Stimulated activated naive CD8-positive, alpha-beta T cell treated with anti-CD3 and anti-CD28 coated beads, Interleukin-15, Interleukin-2, amounts not matched to agents 100 U/mL and 50 U/mL, for 24 hours (primary cell): ENCODE results near the gene DMC1.
"Not testable (repeated sequence)": the region's sequence is repeated elsewhere in the genome, so short reads cannot be mapped to it uniquely, and the experiment has no call there.

Experiments
- ATAC-seq: fragments of 150-1000 bp; cut with Tn5 transposase; one replicate; pipeline ENCODE4 v1.10.0; 2021
- DNase-seq: peaks from one replicate; pipeline ENCODE4 v3.0.0; 2021

DMC1 gene

DNA sequence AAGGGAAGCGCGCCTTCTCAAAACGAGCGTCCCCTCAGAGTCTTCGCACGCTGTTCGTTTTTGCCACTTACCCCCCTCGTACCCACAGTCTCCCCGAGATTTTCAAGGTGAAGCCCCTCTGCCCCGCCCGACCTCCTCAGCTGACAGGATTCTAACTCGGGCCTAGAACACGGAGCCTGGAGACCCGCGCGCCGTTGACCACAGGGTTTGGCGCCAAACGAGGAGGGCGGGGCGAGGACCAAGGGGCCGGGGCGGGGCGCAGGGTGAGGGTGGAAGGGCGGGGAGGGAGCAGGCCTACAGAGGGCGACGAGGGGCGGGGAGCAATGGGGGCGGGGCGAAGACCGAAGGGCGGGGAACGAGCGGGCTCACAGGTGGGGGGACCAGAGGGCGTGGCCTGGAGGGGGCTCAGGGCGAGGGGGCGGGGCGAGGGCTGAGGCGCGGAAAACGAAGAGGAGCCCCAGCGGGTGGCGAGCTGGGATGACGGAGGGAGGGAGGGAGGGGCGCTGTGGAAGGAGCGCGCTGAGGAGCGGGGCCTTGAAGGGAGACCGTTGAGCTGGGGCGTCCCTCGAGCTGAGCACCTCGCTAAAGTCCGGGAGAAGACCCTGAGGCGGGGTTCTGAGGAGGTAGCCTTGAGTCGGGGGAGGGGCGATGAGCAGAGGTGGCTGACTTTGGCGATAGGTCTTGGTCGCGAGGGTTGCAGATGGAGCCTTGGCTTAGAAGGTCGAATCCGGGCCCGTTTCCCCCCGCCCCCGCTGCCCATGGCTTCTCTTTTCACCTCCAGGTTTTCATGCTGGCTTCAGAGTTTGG lies at the start of gene DMC1:
Gene DMC1, minus strand, starts transcription at position 212 of the 807 bp plus-strand sequence. CDS start 1,927 bp downstream, outside the sequence.
- peak; percentile 91 for ATAC-seq
- DNase-seq = peak; percentile 99

DNA sequence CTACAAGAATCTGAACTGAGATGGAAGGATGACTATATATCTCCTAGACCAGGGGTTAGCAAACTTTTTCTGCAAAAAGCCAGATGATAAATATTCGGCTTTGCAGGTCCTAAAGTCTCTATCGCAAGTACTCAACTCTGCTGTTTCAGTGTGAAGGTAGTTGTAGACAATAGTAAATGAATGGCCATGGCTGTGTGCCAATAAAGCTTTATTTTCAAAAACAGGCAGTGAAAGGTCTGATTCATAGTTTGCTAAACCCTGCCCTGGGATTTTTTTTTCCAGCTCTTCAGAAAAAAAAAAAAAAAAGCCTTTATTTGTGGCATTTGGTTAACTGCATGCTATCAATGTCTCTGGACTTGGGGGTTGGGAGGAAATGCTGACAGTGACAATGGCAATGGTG lies 48.7 kb upstream of the DMC1 start:
- no peak for ATAC-seq
- no peak for DNase-seq

- DNase-seq (no peak), ATAC-seq (no peak)
Measured at GRCh38 chr22:38618258-38618657, 48.3 kb upstream of the DMC1 start.

DNA sequence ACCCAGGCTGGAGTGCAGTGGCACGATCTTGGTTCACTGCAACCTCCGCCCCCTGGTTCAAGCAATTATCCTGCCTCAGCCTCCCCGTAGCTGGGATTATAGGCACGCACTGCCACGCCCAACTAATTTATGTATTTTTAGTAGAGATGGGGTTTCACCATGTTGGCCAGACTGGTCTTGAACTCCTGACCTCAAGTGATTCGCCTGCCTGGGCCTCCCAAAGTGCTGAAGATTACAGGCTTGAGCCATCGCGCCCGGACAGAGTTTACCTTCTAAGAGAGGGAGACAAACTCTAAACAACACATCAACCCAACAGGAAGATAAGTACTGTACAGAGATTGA lies 45.1 kb upstream of the DMC1 start:
- not testable (repeated sequence) for ATAC-seq, DNase-seq

DNA sequence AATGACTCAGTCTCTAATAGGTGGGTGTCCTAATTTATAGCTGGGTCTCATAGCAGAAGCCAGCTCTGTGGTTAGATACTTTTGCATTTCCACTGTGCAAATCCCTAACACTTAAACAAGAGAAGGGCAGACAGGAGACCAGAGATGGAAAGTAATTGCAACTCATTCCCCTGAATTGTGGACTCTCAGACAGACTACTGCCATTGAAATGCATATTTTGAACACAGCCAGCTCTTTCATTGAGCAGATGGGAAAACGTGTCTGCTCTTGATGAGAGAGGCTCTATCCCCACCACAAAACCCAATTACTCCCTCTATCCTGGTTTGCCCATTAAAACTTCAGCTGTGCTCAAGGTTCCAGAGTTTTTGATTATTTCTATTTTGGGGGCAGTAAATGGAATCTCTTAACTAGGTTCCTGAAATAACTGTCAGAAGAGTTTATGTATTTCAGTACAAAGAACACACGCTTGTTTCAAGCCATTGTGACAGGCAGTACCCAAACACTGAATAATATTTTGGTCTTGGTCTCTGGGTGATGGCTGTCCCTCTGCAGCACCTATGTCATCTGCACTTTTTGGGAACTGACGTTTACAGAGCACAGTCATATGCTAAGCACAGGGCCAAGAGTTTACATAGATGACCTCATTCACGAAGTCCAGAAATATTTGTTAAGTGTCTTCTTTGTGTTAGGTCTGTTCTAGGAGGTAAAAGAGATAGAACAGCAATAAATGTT lies 44.5 kb upstream of the DMC1 start:
- no peak for ATAC-seq
- no peak for DNase-seq

- ATAC-seq (no peak), DNase-seq (no peak)
Measured at GRCh38 chr22:38613588-38613987, 43.6 kb upstream of the DMC1 start.

GRCh38 chr22:38612217-38613006 lies 42.4 kb upstream of the DMC1 start:
- DNase-seq (no peak), ATAC-seq (no peak)

DNA sequence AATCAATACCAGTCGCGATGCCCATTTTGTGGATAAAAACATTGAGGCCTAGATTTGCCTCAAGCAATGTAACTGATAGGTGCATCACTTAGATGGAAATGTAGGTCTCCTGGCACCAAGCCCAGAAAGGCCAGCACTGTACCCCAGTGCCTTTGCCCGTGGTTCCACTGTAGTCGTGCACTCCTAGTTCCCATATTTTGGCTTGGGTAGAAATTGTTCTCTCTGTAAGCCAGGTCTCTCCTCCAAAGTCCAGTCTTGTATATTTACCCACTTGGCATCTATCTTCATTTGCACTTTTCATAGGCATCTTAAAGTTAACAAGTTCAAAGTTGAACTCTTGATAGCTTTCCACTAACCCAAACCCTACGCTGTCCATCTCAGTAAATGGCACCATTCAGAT lies 41.6 kb upstream of the DMC1 start:
- ATAC-seq = no peak
- DNase-seq = no peak

DNA sequence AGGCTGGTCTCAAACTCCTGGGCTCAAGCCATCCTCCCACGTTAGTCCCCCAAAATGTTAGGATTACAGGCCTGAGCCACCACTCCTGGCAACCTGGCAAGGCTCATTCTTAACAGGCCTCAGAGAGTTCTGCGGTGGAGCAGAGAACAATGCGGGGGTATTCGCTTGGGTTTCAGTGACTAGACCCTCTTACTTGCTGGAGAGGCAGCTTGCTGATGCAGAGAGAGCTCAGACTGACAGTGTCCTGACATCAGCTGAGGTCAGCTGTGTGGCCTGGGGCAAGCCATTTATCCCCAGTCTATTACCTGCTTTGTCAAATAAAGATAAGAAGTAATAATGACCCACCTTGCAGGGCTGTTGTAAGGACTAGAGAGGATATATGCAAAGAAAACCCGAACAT lies 40.3 kb upstream of the DMC1 start:
- ATAC-seq = no peak
- DNase-seq = no peak

DNA sequence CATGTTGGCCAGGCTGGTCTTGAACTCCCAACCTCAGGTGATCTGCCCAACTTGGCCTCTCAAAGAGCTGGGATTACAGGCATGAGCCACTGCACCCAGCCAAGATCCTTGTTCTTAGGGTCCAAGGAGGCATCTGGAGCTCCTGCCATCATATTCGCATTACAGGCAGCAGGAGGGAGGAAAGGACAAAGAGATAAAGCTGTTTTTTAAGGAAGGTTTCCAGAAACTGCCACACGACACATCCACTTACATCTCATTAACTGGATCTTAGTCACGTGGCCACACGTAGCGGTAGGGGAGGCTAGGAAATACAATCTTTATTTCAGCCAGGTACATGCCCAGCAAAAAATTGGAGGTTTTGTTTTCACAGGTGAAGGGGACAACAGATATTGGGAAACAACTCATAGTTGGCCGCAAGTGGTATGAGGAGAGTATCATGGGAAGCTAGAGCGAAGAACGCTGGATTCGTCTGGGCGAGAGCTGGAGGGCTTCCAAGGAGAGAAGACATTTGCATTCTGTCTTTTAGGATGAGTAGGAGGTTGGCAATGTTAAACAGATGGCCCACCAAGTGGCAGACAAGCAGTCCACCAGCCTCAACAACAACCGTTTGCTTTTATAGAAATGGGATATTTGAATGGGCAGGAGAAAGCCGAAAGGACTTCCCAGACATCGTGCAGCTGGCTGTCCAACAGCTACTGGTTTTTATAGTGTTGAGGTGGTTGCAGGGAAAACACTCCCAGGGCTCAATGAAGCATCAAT lies 39.2 kb upstream of the DMC1 start:
- DNase-seq = no peak
- ATAC-seq = no peak

DNA sequence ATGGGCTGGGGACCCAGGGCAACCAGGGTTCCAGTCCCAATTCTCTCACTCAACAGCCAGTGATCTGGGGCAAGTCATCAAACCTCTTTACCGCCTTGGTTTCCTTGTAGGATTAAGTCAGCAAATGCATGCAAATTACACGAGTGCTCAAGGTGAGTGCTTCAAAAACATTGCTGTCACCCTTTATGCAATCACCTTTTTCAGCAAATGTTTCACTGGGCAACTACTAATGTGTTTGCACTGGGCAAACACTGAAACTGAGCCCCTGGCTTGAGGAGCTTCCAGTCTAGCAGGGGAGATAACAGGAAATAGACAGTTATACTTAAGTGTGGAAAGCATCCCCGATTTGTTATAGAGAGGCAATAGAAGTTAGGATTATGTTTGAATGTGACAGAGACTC lies 37.7 kb upstream of the DMC1 start:
- no peak for DNase-seq
- ATAC-seq = no peak

GRCh38 chr22:38602166-38602565 lies 32.2 kb upstream of the DMC1 start:
- DNase-seq = no peak
- ATAC-seq = no peak

DNA sequence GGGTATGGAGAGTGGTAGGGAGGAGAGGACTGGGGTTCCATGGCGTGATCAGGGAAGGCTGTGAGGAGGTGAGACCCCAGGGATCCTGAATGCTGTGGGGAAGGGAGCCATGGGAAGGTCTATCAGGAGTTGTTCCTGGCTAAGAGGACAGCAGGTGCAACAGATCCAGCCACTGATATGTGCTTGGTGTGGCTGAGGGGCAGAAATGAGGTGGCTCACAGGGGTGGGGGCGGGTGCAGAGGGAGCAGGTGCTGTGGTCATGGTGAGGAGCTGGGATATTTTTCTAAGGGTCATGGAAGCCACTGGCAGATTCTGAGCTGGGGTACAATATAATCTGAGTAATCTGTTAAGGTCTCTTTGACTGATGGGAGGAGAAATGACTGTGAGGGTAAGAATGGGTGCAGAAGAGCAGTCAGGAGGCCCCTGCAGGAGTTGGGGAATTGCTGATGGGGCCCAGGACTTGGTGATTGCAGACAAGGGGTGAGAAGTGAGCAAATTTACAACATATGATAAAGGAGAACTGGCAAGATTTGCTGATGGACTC lies 31.3 kb upstream of the DMC1 start:
- DNase-seq = no peak
- ATAC-seq = no peak

- ATAC-seq (no peak), DNase-seq (no peak)
Measured at GRCh38 chr22:38599466-38599865, 29.5 kb upstream of the DMC1 start.

DNA sequence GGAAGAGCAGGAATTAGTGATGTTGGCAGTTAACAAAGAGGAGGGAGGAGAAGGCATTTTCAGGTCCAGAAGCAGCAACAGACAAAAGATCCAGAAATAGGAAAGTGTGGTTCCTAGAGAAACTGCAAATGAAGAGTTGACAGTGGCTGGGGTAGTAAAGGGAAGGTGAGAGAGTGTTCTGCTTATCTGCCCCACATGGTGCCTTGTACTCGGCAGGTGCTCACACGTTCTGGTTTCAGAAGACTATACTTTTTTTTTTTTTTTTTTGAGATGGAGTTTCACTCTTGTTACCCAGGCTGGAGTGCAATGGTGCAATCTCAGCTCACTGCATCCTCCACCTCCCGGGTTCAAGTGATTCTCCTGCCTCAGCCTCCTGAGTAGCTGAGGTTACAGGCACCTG lies 12.9 kb upstream of the DMC1 start:
- not testable (repeated sequence) for ATAC-seq, DNase-seq

DNA sequence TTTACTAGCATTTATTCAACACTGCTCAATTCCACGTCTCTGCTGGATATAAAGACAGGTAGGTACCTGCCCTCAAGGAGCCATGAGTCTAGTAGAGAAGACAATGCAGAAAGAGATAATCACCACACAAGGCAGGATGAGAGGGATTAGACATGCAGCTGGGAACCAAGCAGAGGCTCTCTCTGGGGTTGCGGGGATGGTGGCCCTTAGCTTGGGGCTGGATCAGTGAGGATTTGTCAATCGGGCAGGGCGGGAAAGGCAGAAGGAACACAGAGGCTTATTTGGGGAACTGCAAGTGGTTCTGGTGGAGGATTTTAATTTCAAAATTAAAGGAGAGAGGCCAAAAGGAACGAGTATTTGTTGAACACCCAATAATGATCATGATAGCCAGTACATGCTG lies 8.5 kb upstream of the DMC1 start:
- DNase-seq (no peak), ATAC-seq (no peak)

- DNase-seq (peak; percentile 33), ATAC-seq (no peak)
Measured at GRCh38 chr22:38572065-38572464, 2.1 kb upstream of the DMC1 start.

- DNase-seq = peak; percentile 43
- no peak for ATAC-seq
Measured at GRCh38 chr22:38570779-38571364, 889 bp upstream of the DMC1 start.

DNA sequence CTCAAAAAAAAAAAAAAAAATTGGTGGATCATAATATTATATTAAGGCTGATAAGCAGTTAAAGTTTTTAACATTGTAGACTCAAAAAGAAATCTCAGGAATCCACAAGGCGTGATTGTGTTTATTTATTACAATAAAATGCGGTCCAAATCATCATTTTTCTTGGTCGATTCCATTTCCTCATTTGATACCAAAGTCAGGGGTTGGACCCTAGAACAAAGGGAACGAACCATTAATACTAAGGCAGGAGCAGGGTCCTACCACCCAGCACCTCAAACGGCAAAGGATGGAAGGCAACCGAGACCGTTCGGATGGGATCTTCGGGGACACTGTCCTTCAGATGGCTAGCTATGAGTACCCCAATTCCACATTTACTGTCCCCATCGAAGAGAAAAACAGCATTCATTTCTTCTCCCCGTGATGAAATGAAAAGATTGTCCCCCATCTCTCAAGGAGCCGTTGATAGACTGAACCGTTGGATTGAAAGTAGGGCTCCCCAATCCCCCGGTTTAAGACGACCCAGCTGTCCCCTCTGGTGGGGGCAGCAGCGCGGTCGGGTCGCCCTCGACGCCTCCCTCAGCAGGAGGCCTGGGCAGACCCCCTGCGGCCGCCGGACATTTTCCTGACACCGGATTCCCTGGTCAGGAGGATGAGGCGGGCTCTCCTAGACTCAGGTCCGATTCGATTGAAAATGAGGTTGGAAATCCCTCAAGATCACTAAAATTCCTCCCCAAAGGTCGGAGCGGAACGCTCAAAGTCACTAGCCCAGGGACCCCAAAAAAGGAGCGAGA lies 607 bp downstream of the DMC1 start:
- no peak for ATAC-seq
- DNase-seq = peak; percentile 27

- DNase-seq (no peak), ATAC-seq (no peak)
Measured at GRCh38 chr22:38567531-38568285, 2.3 kb downstream of the DMC1 start.
